ENCODE results near the gene KAT6B. TPM values are rescaled to one million over a fixed set of nuclear protein-coding genes. Genes with fewer than 3 reads are reported as not detected.
A peak's percentile ranks its signal among the peaks of the same experiment; 100 is the strongest.

Gene KAT6B
- total and polyA plus RNA-seq, 4 donors = 8.5 to 47.5 (median 21.4) TPM

DNA sequence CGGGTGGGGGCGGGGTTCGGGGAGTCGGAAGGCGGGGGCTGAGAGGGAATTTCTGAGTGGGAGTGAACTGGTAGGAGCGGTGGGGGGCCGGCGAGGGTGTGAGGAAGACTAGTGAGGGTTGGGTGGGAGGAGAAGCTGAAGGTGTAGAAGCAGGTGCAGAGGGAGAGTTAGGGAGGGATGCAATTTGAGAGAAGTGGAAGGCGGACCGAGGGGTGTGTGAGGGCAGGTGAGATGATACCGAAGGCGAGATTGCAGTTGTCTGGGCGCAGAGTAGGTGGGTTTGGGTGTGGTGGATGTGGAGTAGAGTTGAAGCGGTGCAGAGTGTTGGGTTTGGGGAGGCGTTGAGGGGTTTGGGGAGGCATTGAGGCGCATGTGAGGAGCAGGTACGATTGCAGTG, 643 bp downstream of the KAT6B start:
- WGBS, 2 donors = 4 to 8% methylated on average over 17 of the region's 17 CpGs
- Histone ChIP-seq H3K27me3 (ENCODE audit: control insufficient read depth in 1 of 2, insufficient read depth in 2 of 2, low read length in 1 of 2) (no peaks in the 10 kb centered on the region), H3K9me3 (ENCODE audit: control insufficient read depth, low read length) (no peaks in the 10 kb centered on the region), H3K36me3 (ENCODE audit: control insufficient read depth in 1 of 2, insufficient read depth in 2 of 2, low read length in 1 of 2) (no peaks in the 10 kb centered on the region), H3K4me3 (ENCODE audit: low read length in 2 of 2) (peak overlapping the region; percentile 15 to 62), H3K4me1 (ENCODE audit: control insufficient read depth in 1 of 2, insufficient read depth in 2 of 2, low read length in 2 of 2) (peaks cover 2 to 5% of the 10 kb centered on the region in 2 donors), H3K27ac (ENCODE audit: low read depth in 1 of 2, low read length in 2 of 2) (no peak overlapping the region)
- intact Hi-C loops (cut with DNase I) = loop anchor here (5.0 to 10.0 kb wide), 3 partner anchors 98 to 562 kb away; no protein-coding TSS in a partner anchor
- peak in 1 of 2 donors; percentile 54 for DNase-seq
- no peak for ATAC-seq (ENCODE audit: low FRiP score)

DNA sequence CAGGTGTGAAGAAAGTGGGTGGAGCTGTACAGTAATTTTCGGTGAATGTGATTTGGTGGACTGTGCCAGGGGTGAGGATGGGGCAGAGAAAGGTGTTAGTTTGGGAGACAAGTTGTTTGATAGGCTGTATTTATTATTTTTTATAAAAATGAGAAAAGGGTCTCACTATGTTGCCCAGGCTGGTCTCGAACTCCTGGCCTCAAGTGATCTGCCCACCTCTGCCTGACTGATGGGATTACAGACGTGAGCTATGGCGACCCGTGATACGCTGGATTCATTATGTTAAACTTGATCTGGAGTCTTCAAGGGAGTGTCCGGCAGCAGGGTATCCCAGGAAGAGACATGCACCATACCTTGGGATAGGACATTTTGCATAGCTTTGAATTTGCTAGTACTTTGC, 1.3 kb downstream of the KAT6B start:
- Histone ChIP-seq H3K4me3 (ENCODE audit: low read length in 2 of 2) (no peak overlapping the region), H3K9me3 (ENCODE audit: control insufficient read depth, low read length) (no peaks in the 10 kb centered on the region), H3K36me3 (ENCODE audit: control insufficient read depth in 1 of 2, insufficient read depth in 2 of 2, low read length in 1 of 2) (no peaks in the 10 kb centered on the region), H3K4me1 (ENCODE audit: control insufficient read depth in 1 of 2, insufficient read depth in 2 of 2, low read length in 2 of 2) (peaks cover 2 to 4% of the 10 kb centered on the region in 2 donors), H3K27me3 (ENCODE audit: control insufficient read depth in 1 of 2, insufficient read depth in 2 of 2, low read length in 1 of 2) (no peaks in the 10 kb centered on the region), H3K27ac (ENCODE audit: low read depth in 1 of 2, low read length in 2 of 2) (no peak overlapping the region)
- 91 to 94% methylated on average over 7 of the region's 7 CpGs for WGBS, 2 donors
- DNase-seq = no peak
- no peak for ATAC-seq (ENCODE audit: low FRiP score)
- intact Hi-C loops (cut with DNase I) = loop anchor here (5.0 to 10.0 kb wide), 3 partner anchors 97 to 563 kb away; no protein-coding TSS in a partner anchor

DNA sequence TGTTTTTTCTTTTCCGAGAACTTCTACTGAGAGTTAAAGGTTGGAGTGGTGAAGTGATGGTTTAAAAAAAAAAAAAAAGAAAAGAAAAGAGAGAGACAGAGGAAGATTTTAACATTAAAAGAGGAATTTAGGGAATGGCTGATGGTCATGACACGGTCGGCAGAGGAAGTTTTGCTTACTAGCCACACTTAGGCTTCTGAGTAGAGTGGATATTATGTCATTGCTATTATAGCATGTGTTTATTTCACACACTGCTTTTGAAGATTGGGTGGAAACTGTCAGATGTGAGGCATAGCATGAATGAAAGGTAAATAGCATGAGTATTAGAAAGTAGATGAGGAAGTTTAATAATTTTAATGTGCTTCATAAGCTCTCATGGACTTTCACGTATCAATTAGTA, 2.5 kb downstream of the KAT6B start:
- intact Hi-C loops (cut with DNase I) = loop anchor here (5.0 to 10.0 kb wide), 3 partner anchors 96 to 564 kb away; no protein-coding TSS in a partner anchor

DNA sequence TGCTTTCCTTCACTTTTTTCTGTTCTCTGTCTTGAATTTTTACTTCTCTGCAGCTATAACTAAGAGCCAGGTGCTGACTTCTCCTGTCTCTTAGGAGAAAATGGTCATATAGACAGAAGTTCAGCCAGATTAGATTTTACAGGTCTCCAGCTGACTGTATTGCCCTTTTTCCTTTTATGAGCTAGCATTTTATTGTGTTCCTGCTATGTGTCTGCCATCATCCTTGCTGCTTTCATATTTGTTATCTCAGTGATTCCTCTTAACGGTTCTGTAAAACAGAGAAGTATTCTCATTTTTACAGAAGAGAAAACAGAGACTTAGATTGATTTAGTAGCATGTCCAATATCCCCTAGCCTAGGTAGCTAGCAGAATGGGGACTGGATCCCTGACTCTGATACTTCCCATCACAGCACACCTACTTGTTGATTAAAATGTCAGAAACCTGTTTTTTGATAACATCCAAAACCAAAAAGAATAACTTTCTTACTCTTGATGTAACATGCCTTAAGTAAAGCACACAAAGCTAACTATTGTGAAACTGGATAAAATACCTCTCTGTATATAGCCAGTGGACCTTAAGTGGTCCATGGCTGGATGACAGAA, 5.2 kb downstream of the KAT6B start:
- Histone ChIP-seq H3K27ac (ENCODE audit: low read depth in 1 of 2, low read length in 2 of 2) (no peak overlapping the region), H3K9me3 (ENCODE audit: control insufficient read depth, low read length) (no peaks in the 10 kb centered on the region), H3K4me1 (ENCODE audit: control insufficient read depth in 1 of 2, insufficient read depth in 2 of 2, low read length in 2 of 2) (peaks cover 0 to 4% of the 10 kb centered on the region in 2 donors), H3K27me3 (ENCODE audit: control insufficient read depth in 1 of 2, insufficient read depth in 2 of 2, low read length in 1 of 2) (no peaks in the 10 kb centered on the region), H3K4me3 (ENCODE audit: low read length in 2 of 2) (no peak overlapping the region), H3K36me3 (ENCODE audit: control insufficient read depth in 1 of 2, insufficient read depth in 2 of 2, low read length in 1 of 2) (no peaks in the 10 kb centered on the region)
- ATAC-seq (ENCODE audit: low FRiP score) (no peak), DNase-seq (no peak)
- 24 to 37% methylated on average over 1 of the region's 1 CpG for WGBS, 2 donors
- intact Hi-C loops (cut with DNase I) = no loop called here

More for the DNA sequence above, 2.5 kb downstream of the KAT6B start:
- Histone ChIP-seq H3K36me3 (ENCODE audit: control insufficient read depth in 1 of 2, insufficient read depth in 2 of 2, low read length in 1 of 2) (no peaks in the 10 kb centered on the region), H3K27me3 (ENCODE audit: control insufficient read depth in 1 of 2, insufficient read depth in 2 of 2, low read length in 1 of 2) (no peaks in the 10 kb centered on the region), H3K4me1 (ENCODE audit: control insufficient read depth in 1 of 2, insufficient read depth in 2 of 2, low read length in 2 of 2) (peaks cover 0 to 2% of the 10 kb centered on the region in 2 donors), H3K9me3 (ENCODE audit: control insufficient read depth, low read length) (no peaks in the 10 kb centered on the region), H3K4me3 (ENCODE audit: low read length in 2 of 2) (no peak overlapping the region), H3K27ac (ENCODE audit: low read depth in 1 of 2, low read length in 2 of 2) (no peak overlapping the region)
- DNase-seq (no peak), ATAC-seq (ENCODE audit: low FRiP score) (no peak)
- WGBS, 2 donors = 62 to 63% methylated on average over 4 of the region's 4 CpGs

DNA sequence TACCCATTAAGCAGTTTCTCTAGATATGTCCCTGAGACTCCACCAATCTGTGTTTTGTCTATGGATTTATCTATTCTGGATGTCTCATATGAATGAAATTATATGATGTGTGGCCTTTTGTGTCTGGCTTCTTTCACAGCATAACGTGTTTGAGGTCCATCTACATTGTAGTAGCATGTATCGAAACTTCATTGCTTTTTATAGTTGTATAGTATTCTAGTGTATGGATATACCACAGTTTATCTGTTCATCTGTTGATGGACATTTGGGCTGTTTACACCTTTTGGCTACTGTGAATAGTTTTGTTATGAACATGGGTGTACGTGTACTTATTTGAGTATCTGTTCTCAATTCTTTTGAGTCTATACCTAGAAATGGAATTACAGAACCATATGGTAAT, 9.6 kb downstream of the KAT6B start:
- no peaks in the 10 kb centered on the region for H3K27me3 ChIP-seq (ENCODE audit: control insufficient read depth in 1 of 2, insufficient read depth in 2 of 2, low read length in 1 of 2)
- intact Hi-C loops (cut with DNase I) = no loop called here
- 98% methylated on average over 3 of the region's 3 CpGs for WGBS, 2 donors
- DNase-seq (no peak), ATAC-seq (ENCODE audit: low FRiP score) (no peak)
- H3K4me1 ChIP-seq (ENCODE audit: control insufficient read depth in 1 of 2, insufficient read depth in 2 of 2, low read length in 2 of 2) = peaks cover 4 to 6% of the 10 kb centered on the region in 2 donors
- H3K36me3 ChIP-seq (ENCODE audit: control insufficient read depth in 1 of 2, insufficient read depth in 2 of 2, low read length in 1 of 2) = no peaks in the 10 kb centered on the region
- no peaks in the 10 kb centered on the region for H3K9me3 ChIP-seq (ENCODE audit: control insufficient read depth, low read length)
- no peak overlapping the region for H3K4me3 ChIP-seq (ENCODE audit: low read length in 2 of 2)
- no peak overlapping the region for H3K27ac ChIP-seq (ENCODE audit: low read depth in 1 of 2, low read length in 2 of 2)

DNA sequence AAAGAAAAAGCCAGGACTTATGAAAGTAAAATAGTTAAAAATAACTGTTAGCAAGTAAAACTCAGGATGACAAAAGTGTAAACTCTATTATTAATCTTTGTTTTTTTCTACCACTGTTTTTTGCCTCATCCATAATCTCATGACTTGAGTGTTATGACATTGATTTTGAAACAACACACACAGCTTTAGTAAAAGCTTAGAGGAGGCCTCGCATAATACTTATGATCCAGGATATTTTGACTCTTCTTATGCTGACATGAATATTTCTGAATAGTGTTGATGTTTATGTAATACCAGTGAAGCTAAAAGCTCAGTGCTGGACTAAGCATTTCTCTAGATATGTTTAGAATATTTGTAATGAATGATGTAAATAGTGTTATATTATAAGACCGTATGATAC, 10.5 kb downstream of the KAT6B start:
- H3K36me3 ChIP-seq (ENCODE audit: control insufficient read depth in 1 of 2, insufficient read depth in 2 of 2, low read length in 1 of 2) = no peaks in the 10 kb centered on the region
- intact Hi-C loops (cut with DNase I) = no loop called here
- WGBS, 2 donors = 66 to 67% methylated on average over 2 of the region's 2 CpGs
- no peaks in the 10 kb centered on the region for H3K27me3 ChIP-seq (ENCODE audit: control insufficient read depth in 1 of 2, insufficient read depth in 2 of 2, low read length in 1 of 2)
- H3K9me3 ChIP-seq (ENCODE audit: control insufficient read depth, low read length) = no peaks in the 10 kb centered on the region
- H3K4me1 ChIP-seq (ENCODE audit: control insufficient read depth in 1 of 2, insufficient read depth in 2 of 2, low read length in 2 of 2) = peaks cover 6 to 9% of the 10 kb centered on the region in 2 donors
- no peak overlapping the region for H3K4me3 ChIP-seq (ENCODE audit: low read length in 2 of 2)
- ATAC-seq (ENCODE audit: low FRiP score) = no peak
- H3K27ac ChIP-seq (ENCODE audit: low read depth in 1 of 2, low read length in 2 of 2) = no peak overlapping the region
- no peak for DNase-seq

DNA sequence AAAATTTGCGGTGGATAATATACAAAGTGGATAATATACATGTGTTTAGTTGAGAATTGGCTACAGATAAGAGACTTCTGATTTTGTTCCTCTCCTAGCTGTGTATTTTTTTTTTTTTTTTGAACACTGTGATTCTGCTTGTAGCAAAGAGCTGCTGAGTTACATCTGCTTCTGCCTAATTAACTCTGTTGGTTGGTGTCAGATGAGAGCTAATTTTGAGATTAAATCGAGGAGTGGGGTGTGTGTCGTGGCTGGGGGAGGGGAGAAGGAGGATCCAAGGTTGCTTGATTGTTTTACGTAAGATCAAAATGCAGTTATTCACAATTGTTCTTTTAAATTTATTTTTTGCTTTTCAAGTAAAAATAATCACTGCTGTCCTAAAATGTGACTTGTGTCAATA, 11.3 kb downstream of the KAT6B start:
- H3K9me3 ChIP-seq (ENCODE audit: control insufficient read depth, low read length) = no peaks in the 10 kb centered on the region
- H3K4me3 ChIP-seq (ENCODE audit: low read length in 2 of 2) = no peak overlapping the region
- ATAC-seq (ENCODE audit: low FRiP score) (no peak), DNase-seq (no peak)
- H3K4me1 ChIP-seq (ENCODE audit: control insufficient read depth in 1 of 2, insufficient read depth in 2 of 2, low read length in 2 of 2) = peaks cover 6 to 9% of the 10 kb centered on the region in 2 donors
- intact Hi-C loops (cut with DNase I) = no loop called here
- WGBS, 2 donors = 84 to 87% methylated on average over 4 of the region's 4 CpGs
- no peaks in the 10 kb centered on the region for H3K27me3 ChIP-seq (ENCODE audit: control insufficient read depth in 1 of 2, insufficient read depth in 2 of 2, low read length in 1 of 2)
- no peak overlapping the region for H3K27ac ChIP-seq (ENCODE audit: low read depth in 1 of 2, low read length in 2 of 2)
- peaks cover 0 to under 1% of the 10 kb centered on the region in 2 donors for H3K36me3 ChIP-seq (ENCODE audit: control insufficient read depth in 1 of 2, insufficient read depth in 2 of 2, low read length in 1 of 2)

DNA sequence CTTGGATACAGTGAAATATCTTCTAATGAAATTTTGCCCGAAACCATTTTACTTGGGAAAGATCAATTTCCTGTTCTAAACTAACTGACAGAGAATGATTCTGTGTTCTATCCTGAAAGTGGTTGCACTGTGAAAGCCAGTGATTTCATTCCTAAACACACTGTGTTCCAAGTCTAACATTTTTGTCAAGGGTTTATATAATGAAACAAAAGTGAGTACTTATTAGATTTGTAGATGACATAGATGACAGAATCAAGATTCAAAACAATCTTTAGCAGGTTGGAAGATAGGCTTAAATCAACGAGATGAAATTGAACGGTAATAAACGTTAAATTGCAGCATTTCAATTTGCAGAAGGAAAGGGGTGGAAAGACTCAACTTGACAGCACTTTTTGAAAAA, 13.3 kb downstream of the KAT6B start:
- Histone ChIP-seq H3K27me3 (ENCODE audit: control insufficient read depth in 1 of 2, insufficient read depth in 2 of 2, low read length in 1 of 2) (no peaks in the 10 kb centered on the region), H3K4me1 (ENCODE audit: control insufficient read depth in 1 of 2, insufficient read depth in 2 of 2, low read length in 2 of 2) (peaks cover 6 to 9% of the 10 kb centered on the region in 2 donors), H3K9me3 (ENCODE audit: control insufficient read depth, low read length) (no peaks in the 10 kb centered on the region), H3K27ac (ENCODE audit: low read depth in 1 of 2, low read length in 2 of 2) (no peak overlapping the region), H3K4me3 (ENCODE audit: low read length in 2 of 2) (no peak overlapping the region), H3K36me3 (ENCODE audit: control insufficient read depth in 1 of 2, insufficient read depth in 2 of 2, low read length in 1 of 2) (peaks cover 2 to 3% of the 10 kb centered on the region in 2 donors)
- ATAC-seq (ENCODE audit: low FRiP score) (no peak), DNase-seq (no peak)
- 13 to 16% methylated on average over 4 of the region's 4 CpGs for WGBS, 2 donors
- intact Hi-C loops (cut with DNase I) = no loop called here

DNA sequence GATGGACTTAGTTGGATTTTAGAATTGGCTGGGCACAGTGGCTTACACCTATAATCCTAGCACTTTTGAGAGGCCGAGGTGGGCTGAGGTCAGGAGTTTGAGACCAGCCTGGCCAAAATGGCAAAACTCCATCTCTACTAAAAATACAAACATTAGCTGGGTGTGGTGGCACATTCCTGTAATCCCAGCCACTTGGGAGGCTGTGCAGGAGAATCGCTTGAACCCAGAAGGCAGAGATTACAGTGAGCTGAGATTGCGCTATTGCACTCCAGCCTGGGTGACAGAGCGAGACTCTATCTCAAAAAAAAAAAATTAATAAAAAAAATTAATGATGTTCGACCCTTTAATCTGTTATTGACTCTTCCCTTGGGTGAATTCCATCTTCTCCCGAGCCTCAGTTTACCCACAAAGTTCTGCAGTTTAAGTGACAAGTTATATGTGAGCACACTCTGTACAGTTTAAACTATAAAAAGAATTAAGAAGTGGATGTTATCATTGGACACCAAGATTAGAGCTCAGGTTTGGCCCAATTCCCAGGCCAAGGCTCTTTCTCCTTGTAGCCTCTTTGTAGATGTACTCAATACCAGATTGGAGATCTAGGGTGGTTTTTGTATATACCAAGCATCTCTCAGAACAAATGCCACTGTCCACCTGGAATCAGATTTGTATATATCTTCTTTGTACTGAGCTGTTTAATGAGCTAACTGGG, 15.0 kb downstream of the KAT6B start:
- intact Hi-C loops (cut with DNase I) = no loop called here
- no peak for DNase-seq
- H3K27me3 ChIP-seq (ENCODE audit: control insufficient read depth in 1 of 2, insufficient read depth in 2 of 2, low read length in 1 of 2) = no peaks in the 10 kb centered on the region

More for the DNA sequence above, 15.0 kb downstream of the KAT6B start:
- peaks cover 2 to 3% of the 10 kb centered on the region in 2 donors for H3K36me3 ChIP-seq (ENCODE audit: control insufficient read depth in 1 of 2, insufficient read depth in 2 of 2, low read length in 1 of 2)
- H3K27ac ChIP-seq (ENCODE audit: low read depth in 1 of 2, low read length in 2 of 2) = no peak overlapping the region
- no peak for ATAC-seq (ENCODE audit: low FRiP score)
- H3K4me3 ChIP-seq (ENCODE audit: low read length in 2 of 2) = no peak overlapping the region
- H3K9me3 ChIP-seq (ENCODE audit: control insufficient read depth, low read length) = no peaks in the 10 kb centered on the region
- peaks cover 4 to 6% of the 10 kb centered on the region in 2 donors for H3K4me1 ChIP-seq (ENCODE audit: control insufficient read depth in 1 of 2, insufficient read depth in 2 of 2, low read length in 2 of 2)
- WGBS, 2 donors = 32 to 34% methylated on average over 6 of the region's 6 CpGs

Measured in aorta (tissue), 5 donors.